Vagina (tissue), 2 donors: ENCODE data around the gene INF2.

Experiments used
- POLR2AphosphoS5 ChIP-seq, 2 donors: sonication (generic); formaldehyde crosslinking; IDR thresholded peaks; one replicate each; pipeline ENCODE4 v1.9.0; 2017; ENCODE audit warnings: antibody characterized with exemption in 2 of 2, mild to moderate bottlenecking in 2 of 2, low read depth in 1 of 2; ENCODE audit not compliant: insufficient read depth in 1 of 2
- TF ChIP-seq, protein P1 (sequence below), 3 experiments: fragments of 450-650 bp in 2 of 3; fragments of 200-600 bp in 1 of 3; sonication (generic) in 1 of 3; IDR thresholded peaks; one replicate each; pipeline ENCODE4 v1.5.1; 2017 to 2019; ENCODE audit warnings: antibody characterized with exemption in 3 of 3, mild to moderate bottlenecking in 2 of 3, moderate library complexity in 2 of 3

DNA sequence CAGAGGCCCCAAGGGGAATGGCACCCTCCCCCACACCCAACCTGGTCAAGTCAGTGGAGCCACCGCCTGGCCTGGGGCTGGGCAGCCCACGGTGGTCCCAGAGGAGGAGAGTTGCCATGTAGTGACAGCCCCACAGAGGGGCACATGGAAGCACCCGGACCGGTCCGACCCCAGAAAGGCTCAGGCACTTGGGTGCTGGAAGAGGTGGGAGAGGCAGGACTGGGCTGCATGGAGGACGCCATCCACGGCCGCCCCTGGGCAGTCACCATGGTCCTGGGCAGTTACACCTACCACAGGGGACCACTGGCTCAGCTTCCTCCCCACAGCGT lies 46.9 kb upstream of the INF2 start:
- TF ChIP-seq, protein P1, sequence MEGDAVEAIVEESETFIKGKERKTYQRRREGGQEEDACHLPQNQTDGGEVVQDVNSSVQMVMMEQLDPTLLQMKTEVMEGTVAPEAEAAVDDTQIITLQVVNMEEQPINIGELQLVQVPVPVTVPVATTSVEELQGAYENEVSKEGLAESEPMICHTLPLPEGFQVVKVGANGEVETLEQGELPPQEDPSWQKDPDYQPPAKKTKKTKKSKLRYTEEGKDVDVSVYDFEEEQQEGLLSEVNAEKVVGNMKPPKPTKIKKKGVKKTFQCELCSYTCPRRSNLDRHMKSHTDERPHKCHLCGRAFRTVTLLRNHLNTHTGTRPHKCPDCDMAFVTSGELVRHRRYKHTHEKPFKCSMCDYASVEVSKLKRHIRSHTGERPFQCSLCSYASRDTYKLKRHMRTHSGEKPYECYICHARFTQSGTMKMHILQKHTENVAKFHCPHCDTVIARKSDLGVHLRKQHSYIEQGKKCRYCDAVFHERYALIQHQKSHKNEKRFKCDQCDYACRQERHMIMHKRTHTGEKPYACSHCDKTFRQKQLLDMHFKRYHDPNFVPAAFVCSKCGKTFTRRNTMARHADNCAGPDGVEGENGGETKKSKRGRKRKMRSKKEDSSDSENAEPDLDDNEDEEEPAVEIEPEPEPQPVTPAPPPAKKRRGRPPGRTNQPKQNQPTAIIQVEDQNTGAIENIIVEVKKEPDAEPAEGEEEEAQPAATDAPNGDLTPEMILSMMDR (IDR thresholded peaks at IDR 0.05) = no peak
- TF ChIP-seq POLR2AphosphoS5 (IDR thresholded peaks at IDR 0.05; ENCODE audit: insufficient read depth in 1 of 2, low read depth in 1 of 2) = no peak
